Dendritic cell treated with granulocyte-macrophage colony-stimulating factor and Interleukin-4, amounts not matched to agents 40 ng/mL and 50 ng/mL, for 4 days (primary cell): Measurements from ENCODE around the gene CHRDL2.
"Not testable (repeated sequence)": the region's sequence is repeated elsewhere in the genome, so short reads cannot be mapped to it uniquely, and the experiment has no call there.

ENCODE experiments used
- H3K27ac Mint-ChIP-seq: one replicate; pipeline ENCODE4 v1.8.0; 2022; ENCODE audit warnings: mild to moderate bottlenecking, mixed read lengths
- H3K27me3 Mint-ChIP-seq: one replicate; pipeline ENCODE4 v1.8.0; 2022; ENCODE audit warnings: mild to moderate bottlenecking, mixed read lengths
- H3K36me3 Mint-ChIP-seq: one replicate; pipeline ENCODE4 v1.8.0; 2022; ENCODE audit warnings: low read depth, mixed read lengths
- H3K4me1 Mint-ChIP-seq: one replicate; pipeline ENCODE4 v1.8.0; 2022; ENCODE audit warnings: low read depth, mixed read lengths
- H3K4me3 Mint-ChIP-seq: one replicate; pipeline ENCODE4 v1.8.0; 2022; ENCODE audit warnings: mild to moderate bottlenecking, moderate library complexity, mixed read lengths
- H3K9me3 Mint-ChIP-seq: one replicate; pipeline ENCODE4 v1.8.0; 2022; ENCODE audit warnings: mixed read lengths
- intact Hi-C: fragments of 100-400 bp; cut with micrococcal nuclease; formaldehyde crosslinking; loops from one replicate; pipeline ENCODE4 v1.15.0; 2022

The CHRDL2 gene, protein sequence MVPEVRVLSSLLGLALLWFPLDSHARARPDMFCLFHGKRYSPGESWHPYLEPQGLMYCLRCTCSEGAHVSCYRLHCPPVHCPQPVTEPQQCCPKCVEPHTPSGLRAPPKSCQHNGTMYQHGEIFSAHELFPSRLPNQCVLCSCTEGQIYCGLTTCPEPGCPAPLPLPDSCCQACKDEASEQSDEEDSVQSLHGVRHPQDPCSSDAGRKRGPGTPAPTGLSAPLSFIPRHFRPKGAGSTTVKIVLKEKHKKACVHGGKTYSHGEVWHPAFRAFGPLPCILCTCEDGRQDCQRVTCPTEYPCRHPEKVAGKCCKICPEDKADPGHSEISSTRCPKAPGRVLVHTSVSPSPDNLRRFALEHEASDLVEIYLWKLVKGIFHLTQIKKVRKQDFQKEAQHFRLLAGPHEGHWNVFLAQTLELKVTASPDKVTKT

DNA sequence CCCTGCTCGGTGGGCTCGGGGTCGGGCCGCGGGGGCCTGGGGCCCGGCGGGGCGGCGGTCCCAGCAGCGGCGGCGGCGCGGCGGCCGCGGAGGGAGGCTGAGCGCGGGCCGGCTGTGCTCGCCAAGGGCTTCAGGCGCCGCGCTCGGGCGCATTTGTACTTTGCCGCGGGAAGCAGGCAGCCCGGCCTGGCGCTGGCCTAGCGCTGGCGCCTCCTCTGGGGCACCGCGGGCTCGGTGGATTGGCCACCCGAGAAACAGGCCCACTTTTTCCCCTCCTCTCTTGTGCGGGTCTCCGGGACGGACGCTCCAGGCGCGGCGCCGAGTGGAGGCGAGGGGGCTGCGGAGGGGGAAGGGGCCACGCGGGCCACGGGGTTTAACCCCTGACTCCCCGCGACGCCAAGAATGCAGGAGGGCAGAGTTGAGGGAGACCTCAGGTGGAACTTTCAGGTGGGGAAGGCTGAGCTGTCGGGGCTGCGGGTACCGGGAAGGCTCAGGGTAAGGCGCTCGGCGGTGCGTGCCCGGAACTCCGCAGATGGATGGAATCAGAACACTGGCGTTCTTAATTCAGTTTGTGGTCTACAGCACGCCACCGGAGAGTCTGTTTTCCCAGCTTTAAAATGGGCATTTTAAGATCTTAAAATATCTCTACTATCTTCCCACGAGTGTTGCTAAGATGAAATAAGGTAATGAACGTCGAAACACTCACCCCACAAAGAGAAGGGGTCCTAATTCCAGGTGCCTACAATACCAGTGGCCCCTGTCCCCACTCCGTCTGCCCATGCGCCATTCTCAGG is at the start of gene CHRDL2:
TSS of gene CHRDL2 (minus strand) at position 126 of the 794 bp plus-strand sequence. CDS start 538 bp downstream, outside the sequence.
- H3K4me1 Mint-ChIP-seq = peaks cover 11% of the 10 kb centered on the region
- H3K36me3 Mint-ChIP-seq = no peaks in the 10 kb centered on the region
- no peak within 1 kb of the TSS for H3K27ac Mint-ChIP-seq
- H3K9me3 Mint-ChIP-seq = no peaks in the 10 kb centered on the region
- intact Hi-C loops = loop anchor here (10.0 kb wide), 1 partner anchor 277 kb away; no protein-coding TSS in a partner anchor
- peak within 1 kb of the TSS; percentile 48 for H3K4me3 Mint-ChIP-seq
- H3K27me3 Mint-ChIP-seq = peaks cover 71% of the 10 kb centered on the region

- Mint-ChIP-seq H3K36me3 (peaks cover 20% of the 10 kb centered on the region), H3K4me1 (peaks cover 52% of the 10 kb centered on the region), H3K27ac (no peak overlapping the region), H3K9me3 (no peaks in the 10 kb centered on the region), H3K27me3 (no peaks in the 10 kb centered on the region), H3K4me3 (no peak overlapping the region)
- intact Hi-C loops = no loop called here
Measured at GRCh38 chr11:74780248-74781005, 49.2 kb upstream of the CHRDL2 start.

GRCh38 chr11:74778581-74778980 is 47.4 kb upstream of the CHRDL2 start:
- no peaks in the 10 kb centered on the region for H3K27me3 Mint-ChIP-seq
- H3K36me3 Mint-ChIP-seq = peaks cover 29% of the 10 kb centered on the region
- H3K9me3 Mint-ChIP-seq = no peaks in the 10 kb centered on the region
- intact Hi-C loops = no loop called here
- no peak overlapping the region for H3K4me3 Mint-ChIP-seq
- H3K27ac Mint-ChIP-seq = no peak overlapping the region
- H3K4me1 Mint-ChIP-seq = peaks cover 49% of the 10 kb centered on the region

DNA sequence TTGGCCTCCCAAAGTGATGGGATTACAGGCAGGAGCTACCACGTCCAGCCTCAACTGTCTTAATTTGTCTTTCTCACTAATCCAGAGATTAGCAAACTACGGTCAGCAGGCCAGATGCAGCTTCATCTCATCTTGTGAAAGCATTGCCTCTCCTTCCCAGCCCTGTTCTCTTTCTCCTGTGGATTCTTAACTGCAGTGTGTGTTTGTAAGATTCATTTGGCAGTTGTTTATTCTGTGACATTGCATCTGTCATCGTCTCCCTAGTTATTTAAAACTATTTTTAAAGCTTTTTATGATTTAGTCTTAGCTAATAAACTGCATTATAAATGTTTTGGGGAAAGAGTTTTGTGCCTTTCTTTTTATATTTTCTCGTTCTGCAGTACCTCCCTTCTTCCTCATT is 46.7 kb upstream of the CHRDL2 start:
- H3K4me3 Mint-ChIP-seq = no peak overlapping the region
- H3K36me3 Mint-ChIP-seq = peaks cover 29% of the 10 kb centered on the region
- H3K4me1 Mint-ChIP-seq = peaks cover 42% of the 10 kb centered on the region
- intact Hi-C loops = no loop called here
- H3K27ac Mint-ChIP-seq = no peak overlapping the region
- H3K27me3 Mint-ChIP-seq = no peaks in the 10 kb centered on the region
- H3K9me3 Mint-ChIP-seq = no peaks in the 10 kb centered on the region

DNA sequence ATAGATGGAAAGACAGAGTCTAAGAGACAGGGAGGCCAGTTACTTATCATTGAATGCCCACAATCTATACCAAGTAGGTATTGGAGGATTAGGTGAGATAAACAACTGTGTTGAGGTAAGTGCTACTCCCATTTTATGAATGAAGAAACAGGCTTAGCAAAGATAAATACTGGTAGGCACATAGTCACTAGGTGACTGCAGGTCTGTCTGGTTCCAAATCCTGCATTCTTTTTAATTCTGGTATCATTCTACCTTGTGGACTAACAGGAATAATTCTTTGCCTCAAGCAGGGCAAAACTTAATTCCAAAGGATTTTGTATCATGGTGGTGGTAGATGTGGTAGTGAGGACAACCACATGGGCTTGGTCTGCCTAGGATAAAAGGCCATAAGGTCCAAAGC is 45.8 kb upstream of the CHRDL2 start:
- H3K9me3 Mint-ChIP-seq = no peaks in the 10 kb centered on the region
- H3K27me3 Mint-ChIP-seq = no peaks in the 10 kb centered on the region
- H3K36me3 Mint-ChIP-seq = peaks cover 29% of the 10 kb centered on the region
- H3K4me1 Mint-ChIP-seq = peaks cover 40% of the 10 kb centered on the region
- H3K27ac Mint-ChIP-seq = no peak overlapping the region
- H3K4me3 Mint-ChIP-seq = no peak overlapping the region
- intact Hi-C loops = no loop called here

DNA sequence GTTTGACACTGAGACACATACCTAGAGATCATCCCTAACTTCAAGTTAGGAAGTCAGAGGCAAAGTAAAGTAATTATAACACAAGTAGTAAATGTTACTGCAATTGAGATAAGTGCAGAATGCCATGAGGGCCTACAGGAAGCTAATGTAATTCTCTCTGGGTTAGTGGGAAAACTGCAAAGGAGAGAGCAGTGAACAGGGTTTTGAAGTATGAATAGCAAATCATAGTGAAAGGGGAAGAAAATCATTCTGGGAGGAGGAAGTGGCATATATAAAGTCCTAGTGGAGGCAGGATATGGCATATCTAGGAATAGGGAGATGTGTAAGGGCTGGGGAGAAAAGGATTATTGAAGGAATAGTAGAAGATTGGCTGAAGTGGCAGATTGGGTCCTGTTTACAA is 45.3 kb upstream of the CHRDL2 start:
- no peaks in the 10 kb centered on the region for H3K9me3 Mint-ChIP-seq
- H3K27me3 Mint-ChIP-seq = no peaks in the 10 kb centered on the region
- intact Hi-C loops = no loop called here
- no peak overlapping the region for H3K4me3 Mint-ChIP-seq
- H3K36me3 Mint-ChIP-seq = peaks cover 29% of the 10 kb centered on the region
- H3K4me1 Mint-ChIP-seq = peaks cover 40% of the 10 kb centered on the region
- H3K27ac Mint-ChIP-seq = no peak overlapping the region

- Mint-ChIP-seq H3K4me3 (no peak overlapping the region), H3K36me3 (peaks cover 29% of the 10 kb centered on the region), H3K9me3 (no peaks in the 10 kb centered on the region), H3K4me1 (peaks cover 40% of the 10 kb centered on the region), H3K27ac (no peak overlapping the region), H3K27me3 (no peaks in the 10 kb centered on the region)
- intact Hi-C loops = no loop called here
Measured at GRCh38 chr11:74775762-74776161, 44.5 kb upstream of the CHRDL2 start.

- intact Hi-C loops = no loop called here
- H3K27ac Mint-ChIP-seq = no peak overlapping the region
- peaks cover 29% of the 10 kb centered on the region for H3K36me3 Mint-ChIP-seq
- no peak overlapping the region for H3K4me3 Mint-ChIP-seq
- H3K4me1 Mint-ChIP-seq = peaks cover 56% of the 10 kb centered on the region
- no peaks in the 10 kb centered on the region for H3K27me3 Mint-ChIP-seq
- no peaks in the 10 kb centered on the region for H3K9me3 Mint-ChIP-seq
Measured at GRCh38 chr11:74773476-74773875, 42.2 kb upstream of the CHRDL2 start.

- no peaks in the 10 kb centered on the region for H3K9me3 Mint-ChIP-seq
- no peak overlapping the region for H3K27ac Mint-ChIP-seq
- no peaks in the 10 kb centered on the region for H3K27me3 Mint-ChIP-seq
- peaks cover 17% of the 10 kb centered on the region for H3K36me3 Mint-ChIP-seq
- intact Hi-C loops = no loop called here
- H3K4me3 Mint-ChIP-seq = no peak overlapping the region
- peaks cover 42% of the 10 kb centered on the region for H3K4me1 Mint-ChIP-seq
Measured at GRCh38 chr11:74771139-74771538, 39.9 kb upstream of the CHRDL2 start.

- Mint-ChIP-seq H3K27ac (no peak overlapping the region), H3K9me3 (no peaks in the 10 kb centered on the region), H3K36me3 (peaks cover 10% of the 10 kb centered on the region), H3K4me3 (no peak overlapping the region), H3K27me3 (no peaks in the 10 kb centered on the region), H3K4me1 (peaks cover 35% of the 10 kb centered on the region)
- intact Hi-C loops = no loop called here
Measured at GRCh38 chr11:74770456-74770855, 39.2 kb upstream of the CHRDL2 start.

- Mint-ChIP-seq H3K27ac (peak overlapping the region; percentile 15), H3K4me1 (peaks cover 28% of the 10 kb centered on the region)
Measured at GRCh38 chr11:74769055-74769707, 38.0 kb upstream of the CHRDL2 start.

DNA sequence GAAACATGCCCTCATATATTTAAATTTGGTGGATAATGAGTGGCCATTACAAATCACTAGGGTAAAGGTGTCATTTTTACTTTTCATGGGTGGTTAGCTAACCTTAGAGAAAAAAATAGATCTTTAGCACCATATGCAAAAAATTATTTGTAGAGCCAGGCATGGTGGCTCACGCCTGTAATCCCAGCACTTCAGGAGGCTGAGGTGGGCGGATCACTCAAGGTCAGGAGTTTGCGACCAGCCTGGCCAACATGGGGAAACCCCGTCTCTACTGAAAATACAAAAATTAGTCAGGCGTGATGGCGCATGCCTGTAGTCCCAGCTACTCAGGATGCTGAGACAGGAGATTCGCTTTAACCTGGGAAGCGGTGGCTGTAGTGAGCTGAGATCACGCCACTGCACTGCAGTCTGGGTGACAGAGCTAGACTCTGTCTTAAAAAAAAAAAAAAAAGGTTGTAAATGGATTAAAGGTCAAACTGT is 37.0 kb upstream of the CHRDL2 start:
- peaks cover 16% of the 10 kb centered on the region for H3K36me3 Mint-ChIP-seq
- peaks cover 38% of the 10 kb centered on the region for H3K4me1 Mint-ChIP-seq
- H3K27ac Mint-ChIP-seq, H3K4me3 Mint-ChIP-seq, intact Hi-C loops, H3K9me3 Mint-ChIP-seq, H3K27me3 Mint-ChIP-seq: not testable (repeated sequence)

More at GRCh38 chr11:74769055-74769707, 38.0 kb upstream of the CHRDL2 start:
- Mint-ChIP-seq H3K9me3 (no peaks in the 10 kb centered on the region), H3K36me3 (peaks cover 6% of the 10 kb centered on the region), H3K4me3 (no peak overlapping the region), H3K27me3 (no peaks in the 10 kb centered on the region)
- intact Hi-C loops = no loop called here

GRCh38 chr11:74766905-74767304 is 35.7 kb upstream of the CHRDL2 start:
- H3K36me3 Mint-ChIP-seq = peaks cover 27% of the 10 kb centered on the region
- peaks cover 44% of the 10 kb centered on the region for H3K4me1 Mint-ChIP-seq
- H3K4me3 Mint-ChIP-seq = no peak overlapping the region
- no peaks in the 10 kb centered on the region for H3K27me3 Mint-ChIP-seq
- H3K9me3 Mint-ChIP-seq = no peaks in the 10 kb centered on the region
- intact Hi-C loops = no loop called here
- H3K27ac Mint-ChIP-seq = no peak overlapping the region
